GM12891 (cell line): ENCODE data around the gene TTC32.
"Not testable (repeated sequence)": the region's sequence is repeated elsewhere in the genome, so short reads cannot be mapped to it uniquely, and the experiment has no call there.

Experiments
- POLR2A ChIP-seq: IDR thresholded peaks from 2 replicates; pipeline ENCODE4 v1.6.1; 2011; ENCODE audit warnings: low read depth, low read length, control low read depth
- POLR2AphosphoS5 ChIP-seq: IDR thresholded peaks from 2 replicates; pipeline ENCODE4 v1.6.1; 2011; ENCODE audit warnings: low read depth, low read length, control low read depth
- SPI1 ChIP-seq: IDR thresholded peaks from 2 replicates; pipeline ENCODE4 v1.6.1; 2011; ENCODE audit warnings: low read depth, low read length, control low read depth
- TAF1 ChIP-seq: IDR thresholded peaks from 2 replicates; pipeline ENCODE4 v1.6.1; 2011; ENCODE audit warnings: low read depth, low read length, control low read depth

GRCh38 chr2:19922188-19922587 lies 20.4 kb upstream of the TTC32 start:
- not testable (repeated sequence) for TF ChIP-seq POLR2AphosphoS5, POLR2A, TAF1, SPI1
